ENCODE results near the gene AGRP.
"Not testable (repeated sequence)": the region's sequence is repeated elsewhere in the genome, so short reads cannot be mapped to it uniquely, and the experiment has no call there.

AGRP gene, protein sequence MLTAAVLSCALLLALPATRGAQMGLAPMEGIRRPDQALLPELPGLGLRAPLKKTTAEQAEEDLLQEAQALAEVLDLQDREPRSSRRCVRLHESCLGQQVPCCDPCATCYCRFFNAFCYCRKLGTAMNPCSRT

DNA sequence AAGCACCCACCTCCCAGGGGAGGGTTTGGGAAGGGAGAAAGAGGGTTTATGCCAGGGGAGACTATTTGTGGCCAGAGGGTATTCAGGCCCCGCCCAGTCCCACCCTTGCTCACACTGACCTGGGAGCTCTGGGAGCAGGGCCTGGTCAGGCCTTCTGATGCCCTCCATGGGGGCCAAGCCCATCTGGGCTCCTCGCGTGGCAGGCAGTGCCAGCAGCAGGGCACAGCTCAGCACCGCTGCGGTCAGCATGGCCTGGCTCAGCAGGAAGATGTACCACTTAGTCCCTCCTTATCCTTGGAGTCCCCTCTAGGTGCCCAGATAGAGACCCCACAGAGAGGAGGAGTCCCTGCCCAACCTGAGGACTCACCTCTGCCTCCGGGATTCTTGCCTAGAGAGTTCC is at the start of gene AGRP:
Gene AGRP (minus strand): TSS at position 398 of the 400 bp plus-strand sequence. CDS start 149 bp downstream, at position 249.
- FAIRE-seq, result no peak

DNA sequence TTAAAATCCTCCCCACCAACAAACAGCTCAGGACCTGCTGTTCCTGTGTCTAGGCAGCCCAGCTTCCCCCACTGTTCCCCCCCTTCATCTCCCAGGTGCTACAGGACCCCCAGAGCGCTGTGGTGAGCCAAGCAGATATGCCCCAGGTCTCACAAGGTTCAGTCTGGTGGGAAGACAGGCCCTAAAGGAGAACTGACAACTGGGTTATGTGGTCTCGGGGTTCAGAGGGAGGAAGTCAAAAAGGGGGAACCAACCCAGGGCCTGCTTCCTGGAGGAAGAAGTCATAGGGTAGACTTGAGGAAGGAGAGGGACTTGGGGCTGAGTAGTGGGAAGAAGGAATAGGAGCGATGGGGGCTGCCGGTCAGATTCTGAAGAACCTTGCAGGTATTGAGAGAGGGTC is 47.9 kb upstream of the AGRP start:
- FAIRE-seq, result no peak

DNA sequence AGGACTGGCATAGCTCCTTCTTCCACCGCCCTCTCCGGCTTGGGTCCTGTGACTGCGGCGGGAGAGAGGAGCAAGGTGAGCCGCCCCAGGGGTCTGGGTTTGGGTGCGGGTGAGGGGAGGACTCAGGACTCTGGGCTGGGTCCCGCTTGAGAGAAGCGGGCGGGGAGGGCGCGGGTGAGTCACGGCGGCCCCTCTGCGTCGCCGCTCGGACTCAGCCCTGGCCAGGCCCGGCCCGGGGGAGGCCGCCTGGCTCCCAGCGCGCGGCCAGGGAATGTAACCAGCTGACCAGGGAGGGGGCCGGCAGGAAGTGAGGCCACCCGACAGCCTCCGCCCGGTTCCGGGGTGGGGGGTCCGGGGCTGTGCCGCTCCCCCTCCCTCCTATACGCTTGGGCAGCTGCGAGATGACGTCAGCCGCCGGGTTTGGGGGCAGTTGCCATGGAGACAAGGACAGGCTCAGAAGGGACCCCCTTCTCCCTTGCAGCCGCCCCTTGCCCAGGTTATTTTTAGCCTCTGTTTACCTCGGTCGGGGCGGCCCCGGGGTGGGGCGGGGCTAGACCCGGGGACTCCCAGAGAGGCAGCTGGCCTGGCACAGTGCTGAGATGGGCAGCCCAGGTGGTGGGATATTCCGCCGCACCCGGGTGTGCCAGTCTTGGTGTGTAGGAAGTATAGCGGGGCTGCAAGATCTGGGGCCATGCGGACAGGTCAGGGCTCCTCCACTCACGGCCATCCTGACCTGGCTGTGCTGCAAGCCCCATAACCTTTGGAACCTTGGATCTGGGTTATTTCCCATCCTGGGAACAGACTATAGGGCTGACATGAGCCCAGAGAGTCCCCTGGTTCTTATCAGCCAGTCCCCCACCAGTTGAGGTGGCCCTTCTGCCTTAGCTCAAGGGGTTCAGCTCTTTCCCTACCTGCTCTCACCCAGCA is 46.9 kb upstream of the AGRP start:
- no peak for FAIRE-seq

DNA sequence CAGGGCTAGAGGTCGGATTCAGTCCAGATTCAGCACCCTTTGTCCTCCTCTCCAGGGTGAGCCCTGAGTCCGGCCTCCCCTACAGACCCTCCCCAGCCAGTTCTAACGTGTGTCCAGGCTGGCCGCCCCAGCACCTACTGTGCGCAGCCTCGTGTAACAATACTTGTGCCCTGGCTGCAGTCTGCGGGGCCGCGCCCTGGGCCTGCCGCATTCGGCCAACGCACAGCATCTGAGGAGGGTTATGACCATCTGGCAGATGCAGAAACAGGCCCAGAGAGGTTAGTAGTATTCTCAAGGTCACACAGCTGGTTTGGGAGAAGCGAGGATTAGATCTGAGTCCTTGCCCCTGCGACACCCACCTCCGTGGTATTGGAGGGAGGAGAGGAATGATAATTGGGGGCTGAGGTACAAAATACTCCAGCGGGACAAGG is 46.2 kb upstream of the AGRP start:
- no peak for FAIRE-seq

DNA sequence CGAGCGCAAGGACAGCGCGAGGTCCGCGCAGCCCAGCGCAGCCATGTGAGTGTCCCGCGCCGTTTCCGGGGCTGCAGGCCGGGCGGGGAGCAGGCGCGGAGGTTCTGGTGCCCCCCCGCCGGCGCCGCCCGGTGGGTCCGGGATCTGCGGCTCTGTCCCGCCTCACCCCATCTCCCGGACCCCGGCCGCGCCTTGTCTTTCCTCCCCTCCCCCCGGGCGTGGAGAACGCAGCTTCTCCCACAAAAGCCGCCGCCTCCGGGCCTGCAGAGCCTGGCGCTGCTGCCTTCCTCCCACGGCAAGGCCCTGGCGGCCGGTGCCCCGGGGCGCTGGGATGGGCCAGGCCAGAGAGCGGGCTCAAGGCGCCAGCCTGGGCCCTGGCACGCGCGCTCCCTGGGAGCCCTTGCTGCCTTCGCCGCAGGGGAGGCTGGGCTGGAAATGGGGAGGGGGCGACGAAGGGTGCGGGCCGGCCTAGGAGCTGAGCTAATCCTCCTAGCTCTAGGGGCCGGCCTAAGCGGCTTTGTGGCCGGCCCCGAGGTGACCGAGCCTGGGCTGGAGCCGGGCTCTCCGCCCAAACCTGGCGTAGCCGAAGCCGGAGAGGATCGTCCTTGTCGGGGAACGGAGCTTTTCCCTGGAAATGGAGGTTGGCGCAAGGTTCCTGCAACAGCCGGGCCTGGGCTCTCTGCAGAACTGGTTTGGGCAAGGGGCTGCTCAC is 45.7 kb upstream of the AGRP start:
- FAIRE-seq, result no peak

DNA sequence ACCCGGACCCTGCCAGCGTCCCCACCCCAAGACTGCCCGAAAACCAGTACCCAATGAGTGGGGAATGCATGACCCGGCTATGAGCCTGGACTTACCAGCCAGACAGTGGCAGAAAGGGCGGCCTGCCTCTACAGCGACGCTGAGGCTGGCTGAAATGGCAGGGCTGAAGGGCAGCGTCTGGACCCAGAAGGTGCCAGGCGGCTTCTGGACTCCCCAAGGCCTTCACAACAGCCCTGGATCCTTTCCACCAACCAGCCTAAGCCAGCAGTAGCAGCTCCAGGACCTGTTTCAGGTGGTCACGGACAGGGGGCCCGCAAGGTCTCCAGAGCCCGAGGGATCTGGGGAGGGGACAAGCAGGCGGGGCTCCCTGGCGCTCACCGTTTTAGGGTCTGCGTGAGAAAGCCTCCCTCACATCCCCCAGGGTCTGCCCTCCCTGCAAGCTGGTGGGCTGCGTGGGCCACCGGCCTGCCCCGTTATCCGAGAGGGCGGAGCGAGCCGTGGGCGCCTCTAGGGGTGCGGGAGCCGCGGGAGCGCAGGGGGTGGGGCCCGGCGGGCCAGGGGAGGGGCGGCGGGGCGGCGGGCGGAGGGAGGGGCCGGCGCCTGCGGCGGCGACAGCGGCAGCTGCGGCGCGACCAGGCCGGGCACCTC is 45.0 kb upstream of the AGRP start, which contains the start of gene RIPOR1:
Gene RIPOR1 (plus strand): TSS at position 608 of the 648 bp plus-strand sequence. CDS start 9,618 bp downstream, outside the sequence.
- FAIRE-seq, result no peak

DNA sequence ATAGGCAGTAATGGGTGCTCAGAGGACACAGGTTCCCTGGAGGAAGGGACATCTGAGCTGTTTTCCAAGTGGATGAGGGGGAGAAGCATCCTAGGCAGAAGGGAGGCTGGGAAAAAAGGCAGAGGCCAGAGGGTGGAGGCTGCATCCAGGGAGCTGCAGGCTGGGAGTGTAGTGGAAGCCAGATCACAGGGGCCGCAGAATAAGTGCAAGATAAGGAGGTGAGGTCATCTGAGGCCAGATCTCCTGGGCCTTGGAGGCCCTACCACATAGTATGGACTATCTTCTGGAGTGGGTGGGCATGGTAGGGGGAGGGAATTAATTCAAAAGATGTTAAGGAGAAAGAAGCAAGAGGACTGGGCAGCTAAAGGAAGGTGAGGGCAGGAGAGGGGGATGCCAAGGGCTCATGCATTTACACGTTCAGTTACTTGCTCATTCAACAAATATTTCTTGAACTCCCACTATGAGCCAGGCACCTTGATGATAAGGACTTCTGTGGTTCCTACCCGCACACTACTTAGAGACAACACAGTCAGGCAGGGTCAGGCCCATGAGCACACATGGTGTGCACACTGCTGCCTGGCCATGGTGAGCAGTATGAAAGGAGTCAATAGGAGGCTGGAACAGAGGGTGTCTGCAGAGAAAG is 42.9 kb upstream of the AGRP start:
- no peak for FAIRE-seq

DNA sequence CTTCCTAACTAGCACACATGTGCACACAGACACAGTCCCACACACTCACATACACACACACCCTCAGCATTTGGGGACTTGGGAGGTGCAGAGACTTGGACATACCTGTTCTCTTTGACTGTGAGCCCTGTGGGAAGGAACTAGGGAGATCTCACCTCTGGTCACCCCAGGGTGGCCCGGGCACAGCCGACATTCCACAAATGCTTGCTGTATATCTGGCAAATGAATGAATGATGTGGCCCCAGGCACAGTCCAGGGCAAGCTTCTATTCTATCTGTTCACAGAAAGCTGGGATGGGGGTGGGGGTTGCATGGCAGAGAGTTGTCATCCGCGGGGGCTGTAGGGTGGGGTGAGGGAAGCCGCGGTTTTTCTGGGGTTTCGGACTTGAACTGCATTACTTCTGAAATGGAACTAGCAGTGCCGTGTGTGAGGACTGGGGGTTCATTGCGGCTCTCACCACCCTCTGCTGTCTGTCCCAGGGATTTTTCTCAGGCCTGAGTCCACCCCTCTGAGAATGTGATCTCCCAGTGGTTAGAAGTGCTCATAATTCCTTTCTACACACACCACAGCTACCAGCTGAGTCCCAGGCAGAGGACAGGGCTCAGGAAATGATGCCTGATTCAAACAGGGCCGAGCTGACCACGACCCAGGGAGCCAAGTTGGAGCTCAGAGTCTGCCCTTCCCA is 42.0 kb upstream of the AGRP start:
- no peak for FAIRE-seq

DNA sequence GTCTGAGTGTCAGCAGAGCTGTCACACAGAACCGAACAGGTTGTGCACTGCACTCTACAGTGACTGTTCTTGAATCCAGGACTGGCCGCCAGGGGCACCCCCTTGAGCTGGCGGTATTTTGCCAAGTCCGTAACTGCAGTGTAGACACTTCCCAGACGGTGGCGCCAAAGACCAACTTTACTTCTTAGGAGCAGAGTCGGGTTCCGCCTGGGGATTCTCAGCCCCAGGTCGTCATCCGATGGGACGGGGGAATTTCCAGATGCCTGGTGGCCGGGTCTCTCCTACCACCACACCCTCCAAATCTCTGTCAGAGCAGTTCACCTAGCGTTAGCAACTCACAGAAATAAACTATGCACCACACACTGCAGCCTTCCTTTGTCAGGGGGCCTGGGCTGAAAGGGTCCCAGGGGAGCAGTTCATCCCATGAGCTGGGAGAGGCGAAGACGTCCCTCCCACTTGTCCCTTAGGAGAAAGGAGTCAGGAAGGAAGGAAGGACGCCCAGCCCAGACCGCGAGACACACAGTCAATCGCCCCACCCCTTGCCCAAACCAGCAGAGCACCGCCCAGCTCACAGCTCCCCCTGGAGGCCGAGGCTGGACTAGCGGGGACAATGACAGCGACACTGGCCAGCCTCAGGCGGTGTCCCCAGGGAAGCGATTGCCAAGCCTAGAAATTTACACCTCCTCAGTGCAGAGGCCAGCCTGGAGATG is 37.9 kb upstream of the AGRP start:
- peak; percentile 79 for FAIRE-seq

DNA sequence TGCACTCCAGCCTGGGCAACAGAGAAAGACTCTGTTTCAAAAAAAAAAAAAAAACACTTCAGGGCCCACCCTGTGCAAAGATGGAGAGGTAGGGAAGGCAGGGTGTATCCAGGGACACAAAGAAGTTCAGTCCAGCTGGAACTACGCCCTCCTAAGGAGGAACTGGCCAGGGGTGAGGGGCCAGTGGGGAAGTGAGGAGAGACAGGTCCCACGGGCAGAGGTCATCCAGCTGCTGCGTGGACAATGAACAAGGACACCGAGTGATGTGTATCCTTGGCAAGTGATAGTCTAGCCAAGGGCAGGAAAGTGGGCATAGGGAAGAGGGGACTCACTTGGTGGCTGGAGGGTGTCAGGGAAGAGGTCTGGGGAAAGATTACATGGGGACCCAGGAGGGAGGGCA is 35.9 kb upstream of the AGRP start:
- no peak for FAIRE-seq

DNA sequence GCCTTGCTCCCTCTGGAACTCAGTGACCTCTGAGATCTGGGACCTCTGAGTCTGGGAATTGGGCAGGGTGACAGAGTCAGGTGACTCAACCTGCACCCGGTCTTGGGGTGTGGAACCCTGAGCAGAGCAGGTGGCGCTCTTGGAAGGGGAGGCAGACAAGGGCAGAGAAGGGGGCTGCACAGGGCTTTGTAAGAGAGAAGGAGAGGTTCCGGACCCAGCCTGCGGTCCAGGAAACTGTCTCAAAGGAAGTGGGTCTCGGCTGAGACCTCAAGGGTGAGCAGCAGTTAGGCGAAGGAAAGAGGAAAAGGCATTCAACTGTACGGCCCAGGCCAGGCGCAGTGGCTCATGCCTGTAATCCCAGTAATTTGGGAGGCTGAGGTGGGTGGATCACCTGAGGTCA is 35.3 kb upstream of the AGRP start:
- FAIRE-seq, result no peak

DNA sequence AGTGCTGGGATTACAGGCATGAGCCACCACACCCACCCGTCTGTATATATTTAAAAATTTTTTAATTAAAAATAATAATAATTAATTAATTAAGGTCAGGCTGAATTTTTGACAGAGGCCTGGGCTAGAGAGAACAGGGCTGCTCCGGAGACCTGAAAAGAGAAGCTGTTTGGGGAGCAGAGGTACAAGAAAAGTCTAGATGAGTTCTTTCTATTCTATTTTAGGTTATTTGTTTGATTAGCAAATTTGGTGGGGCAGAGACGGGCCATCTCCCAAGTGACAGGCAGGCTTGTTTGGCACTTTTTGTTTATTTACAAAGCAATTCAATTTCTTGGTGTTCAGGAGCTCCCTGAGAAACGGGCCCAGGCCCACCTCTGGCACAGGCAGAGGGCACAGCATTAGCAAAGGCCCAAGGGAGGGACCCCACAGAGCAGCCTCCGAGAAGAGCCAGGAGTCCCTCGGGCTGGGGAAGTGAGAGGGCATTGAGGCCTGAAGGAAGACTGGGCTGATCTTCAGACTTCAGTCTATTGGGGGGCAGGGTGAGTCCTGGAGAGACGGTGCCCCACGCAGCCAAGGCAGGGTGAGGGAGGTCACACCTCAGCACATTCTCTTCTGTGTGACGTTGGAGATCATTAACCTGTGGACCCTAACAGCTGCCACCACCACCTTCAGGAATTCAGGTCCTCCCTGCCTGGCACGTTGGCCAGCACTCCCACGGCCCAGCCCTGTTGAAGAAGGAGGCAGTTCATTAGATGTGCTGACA is 34.5 kb upstream of the AGRP start:
- FAIRE-seq, result no peak

DNA sequence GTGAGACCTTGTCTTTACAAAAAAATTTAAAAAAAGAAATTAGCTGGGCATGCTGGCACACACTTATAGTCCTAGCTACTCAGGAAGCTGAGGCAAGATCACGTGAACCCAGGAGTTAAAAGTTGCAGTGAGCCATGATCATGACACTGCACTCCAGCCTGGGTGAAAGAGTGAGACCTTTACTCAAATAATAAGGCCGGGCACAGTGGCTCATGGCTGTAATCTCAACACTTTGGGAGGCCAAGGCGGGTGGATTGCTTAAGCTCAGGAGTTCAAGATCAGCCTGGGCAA is 33.8 kb upstream of the AGRP start:
- FAIRE-seq, result no peak

DNA sequence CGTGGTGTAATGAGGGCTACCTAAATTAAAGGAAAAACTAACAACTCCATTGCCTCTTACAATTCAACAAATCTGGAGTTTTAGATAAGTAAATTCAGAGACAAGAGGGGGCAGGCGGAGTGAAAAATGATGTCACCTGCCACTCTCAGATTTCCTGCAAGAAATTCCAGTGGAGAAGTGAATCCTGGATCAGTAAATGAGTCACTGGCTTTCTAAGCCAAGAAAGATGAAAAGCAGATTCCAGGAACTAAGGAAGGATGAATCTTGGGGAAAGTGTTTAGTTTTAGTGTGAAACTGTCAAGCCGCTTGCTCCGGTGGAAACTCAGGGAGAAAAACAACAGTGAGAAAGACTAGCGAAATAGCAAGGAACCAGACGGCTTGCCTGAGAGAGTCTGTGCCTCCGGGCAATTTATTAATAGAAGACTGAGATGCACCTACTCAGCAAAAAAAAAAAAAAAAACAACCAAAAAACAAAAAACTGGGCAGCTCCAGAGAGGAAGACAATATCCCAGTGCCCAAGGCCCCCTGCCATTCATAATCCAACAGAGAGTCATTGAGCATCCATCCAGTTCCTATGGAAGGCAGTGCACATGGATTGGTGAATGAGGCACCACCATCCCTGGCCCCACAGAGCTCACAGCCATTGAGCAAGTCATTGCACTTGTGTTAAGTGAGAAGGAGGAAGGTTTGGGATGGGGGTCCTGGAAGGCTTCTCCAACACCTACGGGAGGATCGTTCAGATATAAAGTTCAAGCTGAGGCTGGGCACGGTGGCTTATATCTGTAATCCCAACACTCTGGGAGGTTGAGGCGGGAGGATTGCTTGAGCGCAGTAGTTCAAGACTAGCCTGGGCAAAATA is 33.2 kb upstream of the AGRP start:
- FAIRE-seq, result no peak

DNA sequence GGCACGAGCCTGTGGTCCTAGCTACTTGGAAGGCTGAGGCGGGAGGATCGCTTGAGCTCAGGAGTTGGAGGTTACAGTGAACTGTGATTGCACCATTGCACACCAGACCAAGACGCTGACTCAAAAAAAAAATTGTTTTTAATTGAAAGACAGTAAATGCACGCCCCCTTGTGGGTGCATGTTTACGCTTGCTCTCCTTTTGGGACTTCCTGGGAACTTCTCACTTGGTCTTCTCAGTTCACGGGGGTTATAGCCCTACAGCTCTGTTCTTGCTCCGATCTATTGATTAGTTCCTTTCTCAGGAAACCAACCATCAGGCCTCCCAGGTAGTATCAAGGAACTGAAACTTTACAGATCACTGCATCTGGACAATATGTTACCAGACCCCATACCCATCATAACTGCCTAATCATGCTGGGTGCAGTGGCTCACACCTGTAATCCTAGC is 31.1 kb upstream of the AGRP start:
- peak; percentile 3 for FAIRE-seq

DNA sequence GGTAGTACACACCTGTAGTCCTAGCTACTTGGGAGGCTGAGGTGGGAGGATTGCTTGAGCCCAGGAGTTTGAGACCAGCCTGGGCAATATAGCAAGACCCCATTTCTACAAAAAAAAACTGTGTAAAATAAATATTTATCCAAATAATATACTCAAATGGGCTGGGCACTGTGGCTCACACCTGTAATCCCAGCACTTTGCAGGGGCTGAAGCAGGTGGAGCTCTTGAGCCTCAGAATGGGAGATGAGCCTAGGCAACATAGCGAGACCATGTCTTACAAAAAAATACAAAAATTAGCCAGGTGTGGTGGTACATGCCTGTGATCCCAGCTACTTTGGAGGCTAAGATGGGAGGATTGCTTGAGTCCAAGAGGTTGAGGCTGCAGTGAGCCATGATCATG is 30.5 kb upstream of the AGRP start:
- not testable (repeated sequence) for FAIRE-seq

DNA sequence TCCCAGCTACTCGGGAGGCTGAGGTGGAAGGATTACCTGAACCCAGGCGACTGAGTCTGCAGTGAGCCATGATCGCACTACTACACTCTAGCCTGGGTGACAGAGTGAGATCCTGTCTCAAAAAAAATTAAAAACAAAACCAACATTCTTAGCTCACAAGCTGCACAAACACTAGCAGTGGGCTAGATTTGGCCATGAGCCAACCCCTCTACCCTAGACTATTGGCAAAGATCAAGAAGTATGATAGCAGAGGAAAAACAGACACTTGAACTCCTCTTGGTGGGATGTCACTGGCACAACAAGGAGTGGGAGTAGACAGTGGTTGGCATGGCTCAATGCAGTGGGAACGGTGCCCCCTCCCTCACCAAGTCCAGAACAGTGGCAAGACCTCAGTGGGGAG is 25.7 kb upstream of the AGRP start:
- FAIRE-seq, result no peak

DNA sequence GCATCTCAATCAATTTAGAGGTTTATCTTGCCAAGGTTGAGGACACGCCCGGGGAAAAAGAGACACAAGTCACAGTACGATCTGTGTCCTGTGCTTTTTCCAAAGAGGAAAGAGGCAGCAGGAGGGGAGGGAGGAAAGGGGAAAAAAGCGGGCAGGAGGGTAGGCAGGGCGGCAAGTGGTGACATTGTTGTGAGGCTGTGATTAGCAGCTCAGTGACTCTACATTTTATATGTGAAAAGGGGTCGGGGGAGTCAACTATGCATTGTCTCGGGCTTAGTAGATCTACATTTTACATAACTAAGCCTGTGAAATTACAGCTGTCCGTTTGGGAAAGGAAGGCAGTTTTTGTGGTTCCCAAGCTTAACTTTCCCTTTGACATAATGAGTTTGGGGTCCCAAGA is 23.1 kb upstream of the AGRP start:
- no peak for FAIRE-seq
